Caco-2 (cell line): ENCODE results near the gene BRD7. TPM values are rescaled to one million over a fixed set of nuclear protein-coding genes. Genes with fewer than 3 reads are reported as not detected.

ENCODE experiments used
- BruUV-seq: library from RNA; stranded (reverse); fragments of 400-500 nt; replicated peaks from 2 replicates; lab custom pipeline; 2021; lab: Mats Ljungman, UMichigan
- CTCF ChIA-PET: fragments of 300-600 bp; sonication (Branson Sonifier 250); formaldehyde crosslinking; loops from one replicate; lab custom pipeline; 2022; ENCODE audit warnings: antibody characterized with exemption; lab: Charles Lee
- POLR2A ChIA-PET: fragments of 300-600 bp; sonication (Branson Sonifier 250); formaldehyde crosslinking; loops from one replicate; lab custom pipeline; 2022; ENCODE audit warnings: antibody characterized with exemption; lab: Charles Lee
- DNase-seq, 2 experiments: peaks; one replicate each; pipeline versions ENCODE4 v3.0.0 to v3.0.0-alpha.2; 2020 to 2022
- H3K27me3 ChIP-seq: replicated peaks from 2 replicates; pipeline ENCODE4 v1.6.0; 2011; ENCODE audit warnings: low read length; ENCODE audit not compliant: control insufficient read depth, insufficient read depth
- H3K36me3 ChIP-seq: 2 replicates; pipeline ENCODE4 v1.5.1; 2011; ENCODE audit warnings: low read length; ENCODE audit not compliant: control insufficient read depth, insufficient read depth
- H3K4me1 ChIP-seq: fragments of 250-450 bp; sonication (Bioruptor Pico); 2 replicates; pipeline ENCODE4 v1.5.1; 2020; ENCODE audit warnings: mild to moderate bottlenecking
- H3K4me3 ChIP-seq: 2 replicates; pipeline ENCODE4 v1.5.1; 2011; ENCODE audit warnings: low read depth, mild to moderate bottlenecking, control low read depth, low read length
- H3K9me3 ChIP-seq: fragments of 250-450 bp; sonication (Bioruptor Pico); 2 replicates; pipeline ENCODE4 v1.5.1; 2020; ENCODE audit warnings: mild to moderate bottlenecking, moderate library complexity
- H3K27ac Mint-ChIP-seq: one replicate; pipeline ENCODE4 v1.8.0; 2022; ENCODE audit warnings: mixed read lengths; ENCODE audit not compliant: unreplicated experiment
- H3K27me3 Mint-ChIP-seq: one replicate; pipeline ENCODE4 v1.8.0; 2022; ENCODE audit warnings: mixed read lengths; ENCODE audit not compliant: insufficient read depth, unreplicated experiment
- H3K36me3 Mint-ChIP-seq: one replicate; pipeline ENCODE4 v1.8.0; 2022; ENCODE audit warnings: mild to moderate bottlenecking, mixed read lengths; ENCODE audit not compliant: insufficient read depth, unreplicated experiment
- H3K4me1 Mint-ChIP-seq: one replicate; pipeline ENCODE4 v1.8.0; 2022; ENCODE audit warnings: low read depth, mixed read lengths; ENCODE audit not compliant: unreplicated experiment
- H3K4me3 Mint-ChIP-seq: one replicate; pipeline ENCODE4 v1.8.0; 2022; ENCODE audit warnings: mild to moderate bottlenecking, moderate library complexity, mixed read lengths; ENCODE audit not compliant: unreplicated experiment
- H3K9me3 Mint-ChIP-seq: one replicate; pipeline ENCODE4 v1.8.0; 2022; ENCODE audit warnings: mixed read lengths; ENCODE audit not compliant: unreplicated experiment
- CTCF ChIP-seq, 2 experiments: fragments of 200-600 bp in 1 of 2; IDR thresholded peaks; 1 replicate in 1 of 2; 2 replicates in 1 of 2; pipeline versions ENCODE4 v1.5.1 to v1.8.0; 2011 to 2022; ENCODE audit warnings: antibody characterized with exemption in 1 of 2, control low read depth in 1 of 2, inconsistent platforms in 1 of 2, low read depth in 1 of 2, low read length in 1 of 2, mild to moderate bottlenecking in 1 of 2, moderate library complexity in 1 of 2; ENCODE audit not compliant: insufficient read depth in 1 of 2, severe bottlenecking in 1 of 2, unreplicated experiment in 1 of 2
- intact Hi-C: fragments of 100-400 bp; cut with micrococcal nuclease; formaldehyde crosslinking; loops from one replicate; pipeline ENCODE4 v1.10.0; 2022; ENCODE audit not compliant: unreplicated experiment
- total RNA-seq: library from RNA; stranded (reverse); gene quantifications from 2 replicates; pipeline ENCODE4 v1.2.3, GENCODE V29; 2022

BRD7 gene
- total RNA-seq, 1 experiment from 2014 or later, result 170 TPM

- peak; percentile 47 to 62 for DNase-seq
- BruUV-seq, result no TSS peak
- H3K36me3 Mint-ChIP-seq, result no peaks in the 10 kb centered on the region
Observed at GRCh38 chr16:50381679-50382440, 13.1 kb upstream of the BRD7 start.

DNA sequence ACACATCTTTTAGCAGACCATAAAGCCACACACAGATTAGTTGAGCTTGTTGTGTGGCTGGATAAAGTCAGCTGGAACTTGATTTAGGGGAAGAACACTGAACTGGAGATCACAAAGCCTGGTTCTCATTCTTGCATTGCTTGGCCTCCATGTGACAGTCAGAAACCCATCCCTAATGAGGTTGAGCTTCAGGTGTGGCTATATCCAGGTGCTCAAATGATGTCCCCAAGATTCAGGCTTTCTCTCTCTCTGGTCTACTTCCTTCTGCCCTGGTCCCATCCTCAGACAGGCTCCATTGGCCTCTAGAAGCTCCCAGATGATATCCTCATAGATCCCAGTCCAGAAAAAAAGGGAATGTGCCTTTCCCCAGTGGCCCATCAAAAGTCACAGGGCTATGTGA is 9.6 kb upstream of the BRD7 start:
- no peak overlapping the region for H3K27ac Mint-ChIP-seq
- Histone ChIP-seq H3K4me1 (0 out of 2 replicates have a peak, but pooled peaks cover 4% of the 10 kb centered on the region), H3K27me3 (no peaks in the 10 kb centered on the region), H3K9me3 (no peaks in the 10 kb centered on the region), H3K36me3 (no peaks in the 10 kb centered on the region), H3K4me3 (no peak overlapping the region)
- no peak for DNase-seq
- intact Hi-C loops, result no loop called here
- H3K4me3 Mint-ChIP-seq, result no peak overlapping the region
- H3K36me3 Mint-ChIP-seq, result no peaks in the 10 kb centered on the region
- H3K27me3 Mint-ChIP-seq, result no peaks in the 10 kb centered on the region
- no peaks in the 10 kb centered on the region for H3K9me3 Mint-ChIP-seq
- POLR2A ChIA-PET, result no interaction called here
- TF ChIP-seq CTCF (IDR thresholded peaks at IDR 0.05; ENCODE audit: insufficient read depth in 1 of 2, low read depth in 1 of 2, low read length in 1 of 2, severe bottlenecking in 1 of 2, unreplicated experiment in 1 of 2), result no peak
- no TSS peak for BruUV-seq
- H3K4me1 Mint-ChIP-seq, result peaks cover 6% of the 10 kb centered on the region
- CTCF ChIA-PET, result interaction anchor here (1.2 kb wide), 1 partner anchor 266 kb away, joined by 4 read pairs; no protein-coding TSS in a partner anchor

More at GRCh38 chr16:50381679-50382440, 13.1 kb upstream of the BRD7 start:
- Mint-ChIP-seq H3K27me3 (no peaks in the 10 kb centered on the region), H3K27ac (no peak overlapping the region), H3K9me3 (no peaks in the 10 kb centered on the region), H3K4me3 (no peak overlapping the region), H3K4me1 (no peaks in the 10 kb centered on the region)
- Histone ChIP-seq H3K27me3 (no peaks in the 10 kb centered on the region), H3K4me1 (no peaks in the 10 kb centered on the region), H3K36me3 (no peaks in the 10 kb centered on the region; the same call in 1 of the 2 replicates), H3K4me3 (no peak overlapping the region), H3K9me3 (no peaks in the 10 kb centered on the region)
- intact Hi-C loops, result no loop called here
- CTCF ChIA-PET, result no interaction called here
- POLR2A ChIA-PET, result no interaction called here
- peak; percentile 17 to 46 for TF ChIP-seq CTCF (IDR thresholded peaks at IDR 0.05; ENCODE audit: insufficient read depth in 1 of 2, low read depth in 1 of 2, low read length in 1 of 2, severe bottlenecking in 1 of 2, unreplicated experiment in 1 of 2)

DNA sequence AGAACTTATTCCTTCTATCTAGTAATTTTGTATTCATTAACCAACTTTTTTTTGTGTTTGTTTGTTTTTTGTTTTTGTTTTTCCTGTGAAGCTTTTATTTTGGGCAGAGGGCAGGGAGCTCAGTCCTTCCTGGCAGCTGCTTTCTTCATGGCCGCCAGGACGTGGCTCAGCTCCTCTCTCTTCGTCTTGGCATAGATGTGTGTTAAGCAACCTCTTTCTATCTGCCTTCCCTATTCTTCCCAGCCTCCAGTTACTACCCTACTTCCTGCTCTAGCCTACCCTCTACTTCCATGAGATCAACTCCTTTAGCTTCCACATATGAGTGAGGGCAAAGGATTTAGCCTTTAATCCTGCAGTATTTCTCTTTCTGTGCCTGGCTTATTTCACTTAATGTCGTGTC is 8.2 kb upstream of the BRD7 start:
- ChIA-PET CTCF (interaction anchor here (1.1 to 1.6 kb wide), 3 partner anchors 251 to 429 kb away, joined by 3 to 4 read pairs (median 3); no protein-coding TSS in a partner anchor), POLR2A (no interaction called here)
- no peak overlapping the region for H3K4me3 Mint-ChIP-seq
- Histone ChIP-seq H3K36me3 (no peaks in the 10 kb centered on the region), H3K4me1 (0 out of 2 replicates have a peak, but pooled peaks cover 4% of the 10 kb centered on the region), H3K27me3 (no peaks in the 10 kb centered on the region), H3K4me3 (no peak overlapping the region), H3K9me3 (no peaks in the 10 kb centered on the region)
- no peak for DNase-seq
- no peaks in the 10 kb centered on the region for H3K27me3 Mint-ChIP-seq
- intact Hi-C loops, result no loop called here
- H3K36me3 Mint-ChIP-seq, result no peaks in the 10 kb centered on the region
- no TSS peak for BruUV-seq
- peaks cover 6% of the 10 kb centered on the region for H3K4me1 Mint-ChIP-seq
- H3K9me3 Mint-ChIP-seq, result no peaks in the 10 kb centered on the region
- H3K27ac Mint-ChIP-seq, result no peak overlapping the region
- no peak for TF ChIP-seq CTCF (IDR thresholded peaks at IDR 0.05; ENCODE audit: insufficient read depth in 1 of 2, low read depth in 1 of 2, low read length in 1 of 2, severe bottlenecking in 1 of 2, unreplicated experiment in 1 of 2)
